Measurements from ENCODE around the gene APRT. TPM values are rescaled to one million over a fixed set of nuclear protein-coding genes. Genes with fewer than 3 reads are reported as not detected.
A peak's percentile ranks its signal among the peaks of the same experiment; 100 is the strongest.

The APRT gene
- total RNA-seq, 2 donors from 2014 or later = 200 to 230 TPM

DNA sequence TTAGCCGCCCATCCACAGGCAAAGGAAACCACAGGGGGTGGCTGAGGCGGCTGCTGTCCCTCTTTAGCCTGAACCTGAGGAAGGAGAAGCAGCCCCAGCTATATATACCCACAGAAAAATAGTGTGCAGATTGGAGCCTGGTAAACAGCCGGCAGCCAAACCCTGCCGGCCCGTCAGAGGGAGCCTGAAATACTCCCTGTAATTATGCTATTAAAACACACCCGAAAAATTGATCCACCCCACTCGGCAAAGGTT is 33.5 kb downstream of the APRT start:
- H3K27me3 Mint-ChIP-seq (ENCODE audit: insufficient read depth) = no peaks in the 10 kb centered on the region

DNA sequence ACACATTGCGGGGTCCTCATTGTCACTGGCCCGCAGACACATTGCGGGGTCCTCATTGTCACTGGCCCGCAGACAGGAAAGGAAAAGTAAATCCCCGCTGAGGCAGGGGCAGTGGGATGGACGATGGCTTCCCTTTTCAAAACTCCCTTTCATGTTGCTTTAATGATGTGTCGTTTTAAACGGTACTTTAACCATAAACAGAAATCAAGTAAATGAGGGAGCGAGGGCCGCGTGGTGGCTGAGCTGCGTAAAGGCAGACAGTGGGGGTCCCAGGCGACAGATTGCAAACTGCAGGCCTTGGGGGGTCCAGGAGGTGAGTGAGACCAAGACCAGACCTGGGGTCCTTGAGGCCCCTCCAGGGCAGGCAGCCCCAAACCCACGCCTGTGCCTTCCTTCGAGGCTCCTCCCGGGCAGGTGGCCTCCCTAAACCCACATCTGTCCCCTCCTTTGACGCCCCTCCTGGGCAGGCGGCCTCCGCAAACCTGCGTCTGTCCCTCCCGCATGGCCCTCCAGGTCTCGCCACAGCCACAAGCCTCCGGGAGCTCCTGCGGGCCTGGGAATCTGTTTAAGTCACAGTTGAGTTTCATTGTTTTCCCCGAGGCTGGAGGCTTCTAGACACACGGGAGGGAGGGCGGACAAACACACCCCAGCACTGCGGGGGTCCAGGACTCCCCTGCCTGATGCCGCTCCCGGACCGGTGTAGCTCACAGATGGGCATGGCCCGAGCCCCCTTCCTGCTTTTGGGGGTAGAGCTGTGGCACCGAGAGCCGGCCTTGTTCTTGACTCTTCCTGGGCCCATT is 34.1 kb downstream of the APRT start:
- peaks cover 10% of the 10 kb centered on the region for H3K4me1 ChIP-seq (ENCODE audit: control insufficient read depth, insufficient read depth, low read length)
- Mint-ChIP-seq H3K27me3 (ENCODE audit: insufficient read depth) (no peaks in the 10 kb centered on the region), H3K4me3 (no peak overlapping the region), H3K9me3 (no peaks in the 10 kb centered on the region), H3K36me3 (ENCODE audit: low read depth) (no peaks in the 10 kb centered on the region), H3K27ac (peak overlapping the region; percentile 79), H3K4me1 (peaks cover 22% of the 10 kb centered on the region)
- H3K4me3 ChIP-seq (ENCODE audit: low read length) = no peak overlapping the region
- H3K27ac ChIP-seq (ENCODE audit: low read depth, low read length) = no peak overlapping the region
- no peak for DNase-seq
- H3K9me3 ChIP-seq (ENCODE audit: control insufficient read depth, low read length) = no peaks in the 10 kb centered on the region
- WGBS, 2 experiments (ENCODE audit: insufficient coverage in 1 of 2, insufficient read length in 1 of 2) = 77 to 87% methylated on average over 21 to 34 of the region's 34 CpGs
- TF ChIP-seq, protein P1, sequence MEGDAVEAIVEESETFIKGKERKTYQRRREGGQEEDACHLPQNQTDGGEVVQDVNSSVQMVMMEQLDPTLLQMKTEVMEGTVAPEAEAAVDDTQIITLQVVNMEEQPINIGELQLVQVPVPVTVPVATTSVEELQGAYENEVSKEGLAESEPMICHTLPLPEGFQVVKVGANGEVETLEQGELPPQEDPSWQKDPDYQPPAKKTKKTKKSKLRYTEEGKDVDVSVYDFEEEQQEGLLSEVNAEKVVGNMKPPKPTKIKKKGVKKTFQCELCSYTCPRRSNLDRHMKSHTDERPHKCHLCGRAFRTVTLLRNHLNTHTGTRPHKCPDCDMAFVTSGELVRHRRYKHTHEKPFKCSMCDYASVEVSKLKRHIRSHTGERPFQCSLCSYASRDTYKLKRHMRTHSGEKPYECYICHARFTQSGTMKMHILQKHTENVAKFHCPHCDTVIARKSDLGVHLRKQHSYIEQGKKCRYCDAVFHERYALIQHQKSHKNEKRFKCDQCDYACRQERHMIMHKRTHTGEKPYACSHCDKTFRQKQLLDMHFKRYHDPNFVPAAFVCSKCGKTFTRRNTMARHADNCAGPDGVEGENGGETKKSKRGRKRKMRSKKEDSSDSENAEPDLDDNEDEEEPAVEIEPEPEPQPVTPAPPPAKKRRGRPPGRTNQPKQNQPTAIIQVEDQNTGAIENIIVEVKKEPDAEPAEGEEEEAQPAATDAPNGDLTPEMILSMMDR (conservative IDR thresholded peaks at IDR 0.05) = no peak
- no peaks in the 10 kb centered on the region for H3K27me3 ChIP-seq (ENCODE audit: control insufficient read depth, insufficient read depth, low read length, poor library complexity, severe bottlenecking)
- H3K9ac ChIP-seq (ENCODE audit: extremely low read depth, low read length, poor library complexity, severe bottlenecking) = no peak overlapping the region
- H3K36me3 ChIP-seq (ENCODE audit: control insufficient read depth, insufficient read depth, low read length) = no peaks in the 10 kb centered on the region

More for the DNA sequence above, 33.5 kb downstream of the APRT start:
- 80 to 82% methylated on average over 2 to 7 of the region's 7 CpGs for WGBS, 2 experiments (ENCODE audit: insufficient coverage in 1 of 2, insufficient read length in 1 of 2)
- H3K36me3 Mint-ChIP-seq (ENCODE audit: low read depth) = no peaks in the 10 kb centered on the region
- no peaks in the 10 kb centered on the region for H3K27me3 ChIP-seq (ENCODE audit: control insufficient read depth, insufficient read depth, low read length, poor library complexity, severe bottlenecking)
- H3K4me1 ChIP-seq (ENCODE audit: control insufficient read depth, insufficient read depth, low read length) = peaks cover 10% of the 10 kb centered on the region
- H3K9ac ChIP-seq (ENCODE audit: extremely low read depth, low read length, poor library complexity, severe bottlenecking) = no peak overlapping the region
- peak overlapping the region; percentile 79 for H3K27ac Mint-ChIP-seq
- TF ChIP-seq, protein P1 (conservative IDR thresholded peaks at IDR 0.05) = no peak
- H3K36me3 ChIP-seq (ENCODE audit: control insufficient read depth, insufficient read depth, low read length) = no peaks in the 10 kb centered on the region
- no peak overlapping the region for H3K4me3 Mint-ChIP-seq
- no peaks in the 10 kb centered on the region for H3K9me3 Mint-ChIP-seq
- no peak overlapping the region for H3K27ac ChIP-seq (ENCODE audit: low read depth, low read length)
- no peaks in the 10 kb centered on the region for H3K9me3 ChIP-seq (ENCODE audit: control insufficient read depth, low read length)
- H3K4me3 ChIP-seq (ENCODE audit: low read length) = no peak overlapping the region
- H3K4me1 Mint-ChIP-seq = peaks cover 22% of the 10 kb centered on the region
- no peak for DNase-seq

DNA sequence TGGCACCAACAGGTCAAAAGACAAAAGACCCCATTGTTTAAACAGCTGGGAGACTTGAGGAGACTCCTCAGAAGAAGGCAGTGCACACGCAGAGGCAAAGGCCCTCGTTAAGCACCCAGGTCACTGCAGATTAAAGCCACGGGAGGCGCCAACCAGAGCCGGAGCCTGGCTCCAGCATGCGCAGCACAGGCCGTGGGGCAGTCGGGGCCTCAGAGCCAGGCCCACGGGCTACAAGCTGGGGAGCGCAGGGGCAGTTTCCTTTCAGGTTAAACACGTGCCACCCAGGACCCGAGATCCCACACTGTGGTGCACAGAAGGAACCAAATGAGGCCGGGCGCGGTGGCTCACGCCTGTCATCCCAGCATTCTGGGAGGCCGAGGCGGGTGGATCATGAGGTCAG is 35.9 kb downstream of the APRT start:
- Mint-ChIP-seq H3K36me3 (ENCODE audit: low read depth) (no peaks in the 10 kb centered on the region), H3K4me1 (peaks cover 28% of the 10 kb centered on the region), H3K9me3 (no peaks in the 10 kb centered on the region), H3K4me3 (no peak overlapping the region), H3K27me3 (ENCODE audit: insufficient read depth) (peaks cover 2% of the 10 kb centered on the region), H3K27ac (no peak overlapping the region)
- H3K27ac ChIP-seq (ENCODE audit: low read depth, low read length) = no peak overlapping the region
- H3K36me3 ChIP-seq (ENCODE audit: control insufficient read depth, insufficient read depth, low read length) = no peaks in the 10 kb centered on the region
- H3K4me3 ChIP-seq (ENCODE audit: low read length) = no peak overlapping the region
- peaks cover 20% of the 10 kb centered on the region for H3K4me1 ChIP-seq (ENCODE audit: control insufficient read depth, insufficient read depth, low read length)
- H3K9me3 ChIP-seq (ENCODE audit: control insufficient read depth, low read length) = no peaks in the 10 kb centered on the region
- 94 to 98% methylated on average over 15 to 18 of the region's 18 CpGs for WGBS, 2 experiments (ENCODE audit: insufficient coverage in 1 of 2, insufficient read length in 1 of 2)
- DNase-seq = no peak
- no peak overlapping the region for H3K9ac ChIP-seq (ENCODE audit: extremely low read depth, low read length, poor library complexity, severe bottlenecking)
- H3K27me3 ChIP-seq (ENCODE audit: control insufficient read depth, insufficient read depth, low read length, poor library complexity, severe bottlenecking) = no peaks in the 10 kb centered on the region
- TF ChIP-seq, protein P1 (conservative IDR thresholded peaks at IDR 0.05) = no peak

Measured in endodermal cell (in vitro differentiated cells).